Stimulated activated CD4-positive, alpha-beta T cell treated with anti-CD3 and anti-CD28 coated beads, Interleukin-15, amount 100 ng/mL, for 24 hours (primary cell): ENCODE measurements around the gene EFTUD2.

Experiments used
- DNase-seq: peaks from one replicate; pipeline ENCODE4 v3.0.0-alpha.2; 2020

The EFTUD2 gene

GRCh38 chr17:44804302-44805089, 94.7 kb downstream of the EFTUD2 start:
- DNase-seq: no peak

GRCh38 chr17:44801880-44802279, 97.4 kb downstream of the EFTUD2 start:
- DNase-seq: no peak
